Hepatic stellate cell (primary cell): ENCODE measurements around the gene ILK.

Experiments
- DNase-seq: peaks from one replicate; pipeline ENCODE4 v3.0.0; 2011; ENCODE audit warnings: low spot score

The ILK gene

GRCh38 chr11:6657346-6657745 lies 53.8 kb downstream of the ILK start:
- DNase-seq, result no peak

GRCh38 chr11:6658647-6659046 lies 55.1 kb downstream of the ILK start:
- DNase-seq, result no peak
